BE2C (cell line): ENCODE data around the gene DNALI1. TPM values are rescaled to one million over a fixed set of nuclear protein-coding genes. Genes with fewer than 3 reads are reported as not detected.

ENCODE experiments used
- DNase-seq: peaks from one replicate; pipeline ENCODE4 v3.0.0-alpha.2; 2020
- H3K27me3 ChIP-seq: fragments of 250-450 bp; sonication (Bioruptor Pico); 2 replicates; pipeline ENCODE4 v1.5.1; 2020; ENCODE audit warnings: mild to moderate bottlenecking
- H3K36me3 ChIP-seq: fragments of 250-450 bp; sonication (Bioruptor Pico); 2 replicates; pipeline ENCODE4 v1.5.1; 2020; ENCODE audit warnings: mild to moderate bottlenecking
- H3K4me1 ChIP-seq: fragments of 250-450 bp; sonication (Bioruptor Pico); 2 replicates; pipeline ENCODE4 v1.5.1; 2020
- H3K4me3 ChIP-seq: 2 replicates; pipeline ENCODE4 v1.5.1; 2011; ENCODE audit warnings: low read depth, low read length
- H3K9me3 ChIP-seq: fragments of 250-450 bp; sonication (Bioruptor Pico); 2 replicates; pipeline ENCODE4 v1.5.1; 2020
- polyA plus RNA-seq: library from polyadenylated mRNA; unstranded; fragments of >200 nt; gene quantifications from one replicate; pipeline ENCODE4 v1.2.1, GENCODE V29; 2012; ENCODE audit warnings: low read depth, missing spikeins; ENCODE audit not compliant: insufficient read length, insufficient read depth
- TF ChIP-seq, protein P1 (sequence below): IDR thresholded peaks from 2 replicates; pipeline ENCODE4 v1.5.1; 2012; ENCODE audit warnings: mild to moderate bottlenecking, low read depth, low read length

Gene DNALI1
- 4.9 TPM for polyA plus RNA-seq

DNA sequence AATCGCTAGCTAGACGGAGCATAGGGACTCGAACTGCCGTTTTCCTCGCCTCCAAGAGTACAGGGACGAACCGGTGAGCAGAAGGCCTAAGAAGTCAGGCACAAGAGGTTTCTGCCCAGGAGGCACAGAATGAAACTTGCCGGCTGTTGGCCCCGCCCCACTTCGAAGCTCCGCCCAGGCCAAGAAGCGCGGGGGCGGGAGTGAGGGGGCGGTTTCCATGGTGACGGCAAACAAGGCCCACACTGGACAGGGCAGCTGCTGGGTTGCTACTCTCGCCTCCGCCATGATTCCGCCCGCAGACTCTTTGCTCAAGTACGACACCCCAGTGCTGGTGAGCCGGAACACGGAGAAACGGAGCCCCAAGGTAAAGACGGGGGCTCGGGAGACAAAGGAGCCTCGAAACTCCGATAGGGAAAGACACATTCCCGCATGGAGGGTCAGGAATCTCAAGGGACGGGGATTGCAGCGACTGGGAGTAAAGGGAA lies at the start of gene DNALI1:
Gene DNALI1, plus strand, starts transcription at position 229 of the 485 bp plus-strand sequence. Its CDS starts 55 bp downstream, at position 284.
- Histone ChIP-seq H3K27me3 (no peaks in the 10 kb centered on the region), H3K9me3 (no peaks in the 10 kb centered on the region), H3K4me3 (peak within 1 kb of the TSS; percentile 28), H3K4me1 (no peaks in the 10 kb centered on the region), H3K36me3 (no peaks in the 10 kb centered on the region)
- peak; percentile 76 for DNase-seq
- TF ChIP-seq, protein P1, sequence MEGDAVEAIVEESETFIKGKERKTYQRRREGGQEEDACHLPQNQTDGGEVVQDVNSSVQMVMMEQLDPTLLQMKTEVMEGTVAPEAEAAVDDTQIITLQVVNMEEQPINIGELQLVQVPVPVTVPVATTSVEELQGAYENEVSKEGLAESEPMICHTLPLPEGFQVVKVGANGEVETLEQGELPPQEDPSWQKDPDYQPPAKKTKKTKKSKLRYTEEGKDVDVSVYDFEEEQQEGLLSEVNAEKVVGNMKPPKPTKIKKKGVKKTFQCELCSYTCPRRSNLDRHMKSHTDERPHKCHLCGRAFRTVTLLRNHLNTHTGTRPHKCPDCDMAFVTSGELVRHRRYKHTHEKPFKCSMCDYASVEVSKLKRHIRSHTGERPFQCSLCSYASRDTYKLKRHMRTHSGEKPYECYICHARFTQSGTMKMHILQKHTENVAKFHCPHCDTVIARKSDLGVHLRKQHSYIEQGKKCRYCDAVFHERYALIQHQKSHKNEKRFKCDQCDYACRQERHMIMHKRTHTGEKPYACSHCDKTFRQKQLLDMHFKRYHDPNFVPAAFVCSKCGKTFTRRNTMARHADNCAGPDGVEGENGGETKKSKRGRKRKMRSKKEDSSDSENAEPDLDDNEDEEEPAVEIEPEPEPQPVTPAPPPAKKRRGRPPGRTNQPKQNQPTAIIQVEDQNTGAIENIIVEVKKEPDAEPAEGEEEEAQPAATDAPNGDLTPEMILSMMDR = no peak

DNA sequence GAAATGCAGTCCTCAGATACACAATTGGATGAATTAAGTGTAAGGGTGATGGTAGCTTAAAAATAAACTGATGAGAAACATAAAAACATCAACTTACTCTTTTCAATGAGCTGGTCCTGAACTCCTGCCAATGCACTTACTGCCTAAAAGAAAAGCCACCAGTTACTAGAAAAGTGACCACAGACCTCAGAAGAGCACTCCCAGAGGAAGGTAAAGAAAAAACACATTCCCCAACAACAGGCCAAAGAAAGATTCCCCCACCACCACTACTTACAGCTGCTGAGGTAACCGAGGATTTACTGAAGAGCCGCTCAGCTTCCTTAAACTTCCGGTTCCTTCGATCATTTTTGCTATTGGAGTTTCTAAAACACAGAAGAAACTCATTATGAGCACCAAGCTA lies 47.6 kb upstream of the DNALI1 start:
- Histone ChIP-seq H3K9me3 (no peaks in the 10 kb centered on the region), H3K36me3 (no peaks in the 10 kb centered on the region; the same call in 1 of the 2 replicates), H3K27me3 (no peaks in the 10 kb centered on the region), H3K4me1 (no peaks in the 10 kb centered on the region), H3K4me3 (no peak overlapping the region)
- no peak for DNase-seq
- TF ChIP-seq, protein P1 = no peak

DNA sequence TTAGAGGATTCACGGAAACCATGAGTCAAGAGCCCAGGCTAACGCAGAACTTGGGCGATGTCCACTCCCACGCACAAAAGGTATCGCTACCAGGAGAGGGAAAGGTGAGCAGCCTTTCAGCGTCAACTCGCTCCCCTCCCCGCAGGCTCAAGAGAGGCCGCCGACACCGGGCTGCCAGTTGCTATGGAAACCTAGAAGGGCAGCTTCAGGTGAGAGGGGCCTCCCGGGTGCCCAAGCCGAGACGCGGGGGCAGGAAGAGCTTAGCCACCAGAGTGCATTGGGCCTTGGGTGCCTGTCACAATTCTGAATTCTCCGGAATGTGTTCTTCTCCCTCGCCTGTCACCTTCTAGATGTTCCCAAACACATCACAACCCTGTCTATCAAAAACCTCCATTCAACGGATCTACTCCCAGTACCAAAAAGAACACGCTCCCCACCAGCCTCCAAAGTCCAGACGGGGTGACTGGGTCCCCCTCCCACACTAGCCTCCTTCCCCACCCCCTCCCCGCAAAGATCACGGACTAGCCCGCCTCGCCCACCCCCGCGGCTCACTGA lies 42.9 kb upstream of the DNALI1 start:
- no peaks in the 10 kb centered on the region; the same call in 1 of the 2 replicates for H3K36me3 ChIP-seq
- H3K4me1 ChIP-seq = no peaks in the 10 kb centered on the region
- peak; percentile 7 for DNase-seq
- H3K9me3 ChIP-seq = no peaks in the 10 kb centered on the region
- peak overlapping the region; percentile 68 for H3K4me3 ChIP-seq
- TF ChIP-seq, protein P1 = no peak
- H3K27me3 ChIP-seq = no peaks in the 10 kb centered on the region

DNA sequence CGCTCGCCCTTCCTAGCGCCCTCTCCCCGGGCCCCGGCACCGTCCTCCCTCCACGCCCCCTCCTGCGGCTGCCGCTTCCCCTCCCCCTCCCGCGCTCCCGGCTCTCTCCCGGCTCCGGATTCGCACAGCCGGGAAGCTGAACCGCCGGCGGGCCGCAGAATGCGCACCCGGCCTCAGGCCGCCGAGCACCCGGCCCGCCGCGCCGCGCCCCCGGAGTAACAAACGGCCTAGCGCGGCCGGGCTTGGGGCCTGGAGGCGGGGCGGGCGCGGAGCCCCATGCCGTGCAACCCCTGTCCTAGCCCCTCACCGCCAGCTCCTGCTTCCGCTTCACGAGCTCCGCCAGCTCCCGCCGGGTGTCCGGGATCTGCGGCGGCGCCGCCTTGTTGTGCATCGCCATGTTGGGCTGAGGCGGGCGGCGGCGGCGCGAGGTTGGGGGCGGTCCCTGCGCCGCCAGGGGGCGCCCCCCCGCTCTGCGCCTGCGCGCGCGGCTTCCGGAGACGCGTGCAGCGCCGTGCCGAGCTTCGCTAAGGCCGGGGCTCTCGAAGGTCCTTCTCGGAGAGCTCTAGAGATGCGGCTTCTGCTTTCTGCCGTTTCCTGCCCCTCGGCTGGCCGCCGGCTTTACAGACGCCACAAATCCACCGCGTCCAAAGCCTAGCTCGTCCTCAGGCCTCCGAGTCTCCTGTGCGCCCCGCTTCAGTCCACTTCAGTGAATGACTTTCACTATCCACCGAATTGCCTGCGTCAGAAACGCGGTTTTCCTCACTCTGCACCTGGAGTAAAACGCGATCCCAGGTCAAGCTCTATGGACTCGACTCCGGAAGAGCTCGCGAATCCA lies 42.2 kb upstream of the DNALI1 start, which contains the start of gene MEAF6:
Gene MEAF6, minus strand, starts transcription at position 417 of the 835 bp plus-strand sequence. Its CDS starts 20 bp downstream, at position 397.
- no peaks in the 10 kb centered on the region for H3K9me3 ChIP-seq
- peak; percentile 82 for DNase-seq

DNA sequence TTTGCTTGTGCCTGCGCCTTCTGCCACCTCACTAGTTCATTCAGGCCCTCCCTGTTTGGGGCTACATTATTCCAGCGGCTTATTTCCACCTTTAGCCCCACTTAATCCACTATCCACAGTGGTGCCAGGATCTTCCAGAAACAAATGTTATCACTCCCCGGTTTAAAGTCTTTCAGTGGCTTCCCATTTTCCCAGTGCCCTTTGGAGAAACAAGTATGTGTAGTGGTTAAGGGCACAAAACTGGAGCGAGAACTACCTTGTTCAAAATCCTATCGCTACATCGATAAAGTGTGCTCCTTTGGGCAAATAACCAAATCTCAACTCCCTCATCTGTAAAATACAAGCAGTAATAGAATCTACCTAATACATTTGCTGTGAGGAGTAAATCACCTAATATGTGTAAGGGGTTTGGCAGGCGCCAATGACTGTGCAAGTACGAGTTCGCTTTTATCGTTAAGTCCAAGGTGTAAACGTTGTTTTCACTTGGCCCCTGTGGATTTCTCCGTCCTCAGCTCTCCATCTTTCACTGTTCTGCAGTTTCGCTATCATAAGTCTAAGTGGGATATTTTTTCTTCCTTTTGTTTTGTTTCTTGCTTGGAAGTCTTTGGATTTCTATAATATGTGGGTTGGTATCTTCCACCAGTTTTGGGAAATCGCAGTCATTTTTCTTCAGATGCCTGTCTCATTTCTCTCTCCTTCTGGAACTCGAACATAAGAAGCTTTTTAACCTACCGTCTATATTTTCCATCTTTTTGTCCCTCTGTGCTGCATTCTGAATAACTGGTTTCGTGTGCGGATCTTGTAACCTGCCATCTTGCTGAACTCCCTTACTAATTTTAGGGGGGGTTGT lies 41.3 kb upstream of the DNALI1 start:
- Histone ChIP-seq H3K36me3 (no peaks in the 10 kb centered on the region; the same call in 1 of the 2 replicates), H3K4me3 (peak overlapping the region; percentile 68), H3K9me3 (no peaks in the 10 kb centered on the region), H3K4me1 (no peaks in the 10 kb centered on the region), H3K27me3 (no peaks in the 10 kb centered on the region)
- no peak for DNase-seq
- TF ChIP-seq, protein P1 = no peak

More for the DNA sequence above, 42.2 kb upstream of the DNALI1 start, which contains the start of gene MEAF6:
- TF ChIP-seq, protein P1 = peak; percentile 26; the same call in 1 of the 2 replicates
- no peaks in the 10 kb centered on the region for H3K27me3 ChIP-seq
- H3K36me3 ChIP-seq = no peaks in the 10 kb centered on the region; the same call in 1 of the 2 replicates
- H3K4me3 ChIP-seq = peak within 1 kb of the TSS; percentile 68
- H3K4me1 ChIP-seq = no peaks in the 10 kb centered on the region
